Measurements from ENCODE around the gene TBX5. TPM values are rescaled to one million over a fixed set of nuclear protein-coding genes. Genes with fewer than 3 reads are reported as not detected.

TBX5 gene
- total and polyA plus RNA-seq, 2 experiments from 2014 or later: 0.21 TPM; not detected in 1

GRCh38 chr12:114414866-114415524 lies 9.1 kb upstream of the TBX5 start:
- peaks cover 30% of the 10 kb centered on the region for H3K4me1 Mint-ChIP-seq
- Histone ChIP-seq H3K27ac (ENCODE audit: low read depth) (no peak overlapping the region), H3K36me3 (ENCODE audit: insufficient read depth) (no peaks in the 10 kb centered on the region), H3F3A (replicated peaks; ENCODE audit: low read depth) (peaks cover 17% of the 10 kb centered on the region; the same call in 1 of the 2 replicates), H3K27me3 (ENCODE audit: insufficient read depth) (peaks cover 100% of the 10 kb centered on the region), H2AFZ (no peak overlapping the region), H3K4me1 (ENCODE audit: insufficient read depth) (peaks cover 49% of the 10 kb centered on the region), H3K4me3 (peak overlapping the region; percentile 50), H3K4me2 (peak overlapping the region; percentile 82), H3K79me2 (replicated peaks; ENCODE audit: insufficient read depth) (no peaks in the 10 kb centered on the region), H4K20me1 (replicated peaks; ENCODE audit: insufficient read depth) (peaks cover 37% of the 10 kb centered on the region), H3K9me2 (ENCODE audit: insufficient read depth) (no peaks in the 10 kb centered on the region)
- peak overlapping the region; percentile 60 for H3K4me3 Mint-ChIP-seq
- no peaks in the 10 kb centered on the region for H3K9me3 Mint-ChIP-seq
- no peaks in the 10 kb centered on the region for H3K36me3 Mint-ChIP-seq (ENCODE audit: low read depth)
- DNase-seq (ENCODE audit: low spot score) (no peak), ATAC-seq (no peak)
- TF ChIP-seq JUNB (IDR thresholded peaks at IDR 0.05; ENCODE audit: unreplicated experiment) (no peak), EZH2phosphoT487 (IDR thresholded peaks at IDR 0.05; ENCODE audit: unreplicated experiment) (peak; percentile 22)
- H3K27ac Mint-ChIP-seq: no peak overlapping the region
- peaks cover 89% of the 10 kb centered on the region for H3K27me3 Mint-ChIP-seq (ENCODE audit: insufficient read depth, low read depth, poor library complexity)

- H3K4me1 Mint-ChIP-seq: peaks cover 37% of the 10 kb centered on the region
- H3K36me3 ChIP-seq (ENCODE audit: insufficient read depth): no peaks in the 10 kb centered on the region
- H3K4me1 ChIP-seq (ENCODE audit: insufficient read depth): peaks cover 56% of the 10 kb centered on the region
- peaks cover 37% of the 10 kb centered on the region for H4K20me1 ChIP-seq (replicated peaks; ENCODE audit: insufficient read depth)
- H3K9me3 Mint-ChIP-seq: no peaks in the 10 kb centered on the region
- no peaks in the 10 kb centered on the region for H3K36me3 Mint-ChIP-seq (ENCODE audit: low read depth)
- H3K27ac ChIP-seq (ENCODE audit: low read depth): no peak overlapping the region
- peak overlapping the region; percentile 86; the same call in 1 of the 2 replicates for H2AFZ ChIP-seq
- no peaks in the 10 kb centered on the region for H3K79me2 ChIP-seq (replicated peaks; ENCODE audit: insufficient read depth)
- H3K27me3 Mint-ChIP-seq (ENCODE audit: insufficient read depth, low read depth, poor library complexity): peaks cover 94% of the 10 kb centered on the region
- H3F3A ChIP-seq (replicated peaks; ENCODE audit: low read depth): peaks cover 24% of the 10 kb centered on the region; the same call in 1 of the 2 replicates
- peaks cover 100% of the 10 kb centered on the region for H3K27me3 ChIP-seq (ENCODE audit: insufficient read depth)
- H3K4me3 ChIP-seq: peak overlapping the region; percentile 50
- H3K4me2 ChIP-seq: peak overlapping the region; percentile 82
- no peaks in the 10 kb centered on the region for H3K9me2 ChIP-seq (ENCODE audit: insufficient read depth)
- DNase-seq (ENCODE audit: low spot score): peak; percentile 57
- peak; percentile 57 for ATAC-seq
- H3K27ac Mint-ChIP-seq: no peak overlapping the region
- peak overlapping the region; percentile 60 for H3K4me3 Mint-ChIP-seq
- TF ChIP-seq EZH2phosphoT487 (IDR thresholded peaks at IDR 0.05; ENCODE audit: unreplicated experiment) (peak; percentile 98), EZH2 (IDR thresholded peaks at IDR 0.05; ENCODE audit: low read depth, unreplicated experiment) (peak; percentile 86), POLR2AphosphoS5 (IDR thresholded peaks at IDR 0.05; ENCODE audit: low read depth) (no peak), REST (IDR thresholded peaks at IDR 0.05; ENCODE audit: unreplicated experiment) (no peak), STAT1 (IDR thresholded peaks at IDR 0.05; ENCODE audit: unreplicated experiment) (no peak), CREB1 (CRISPR knock-in tag; IDR thresholded peaks at IDR 0.05; ENCODE audit: low read depth) (no peak), ZNF462 (CRISPR knock-in tag; IDR thresholded peaks at IDR 0.05) (no peak), JUNB (IDR thresholded peaks at IDR 0.05; ENCODE audit: unreplicated experiment) (no peak), NANOG (IDR thresholded peaks at IDR 0.05; ENCODE audit: borderline replicate concordance) (no peak), ZNF331 (CRISPR knock-in tag; IDR thresholded peaks at IDR 0.05; ENCODE audit: low read depth) (no peak)
These were observed 8.3 kb upstream of the TBX5 start for GRCh38 chr12:114414031-114414865.
